Activated gamma-delta T cell treated with anti-CD3 and anti-CD28 coated beads, Interleukin-2, amount 50 U/mL, for 16 hours (primary cell): ENCODE data around the gene CSF2.
A peak's percentile ranks its signal among the peaks of the same experiment; 100 is the strongest.

Experiments
- DNase-seq: peaks from one replicate; pipeline ENCODE4 v3.0.0-alpha.2; 2020; ENCODE audit warnings: low read depth

The CSF2 gene

DNA sequence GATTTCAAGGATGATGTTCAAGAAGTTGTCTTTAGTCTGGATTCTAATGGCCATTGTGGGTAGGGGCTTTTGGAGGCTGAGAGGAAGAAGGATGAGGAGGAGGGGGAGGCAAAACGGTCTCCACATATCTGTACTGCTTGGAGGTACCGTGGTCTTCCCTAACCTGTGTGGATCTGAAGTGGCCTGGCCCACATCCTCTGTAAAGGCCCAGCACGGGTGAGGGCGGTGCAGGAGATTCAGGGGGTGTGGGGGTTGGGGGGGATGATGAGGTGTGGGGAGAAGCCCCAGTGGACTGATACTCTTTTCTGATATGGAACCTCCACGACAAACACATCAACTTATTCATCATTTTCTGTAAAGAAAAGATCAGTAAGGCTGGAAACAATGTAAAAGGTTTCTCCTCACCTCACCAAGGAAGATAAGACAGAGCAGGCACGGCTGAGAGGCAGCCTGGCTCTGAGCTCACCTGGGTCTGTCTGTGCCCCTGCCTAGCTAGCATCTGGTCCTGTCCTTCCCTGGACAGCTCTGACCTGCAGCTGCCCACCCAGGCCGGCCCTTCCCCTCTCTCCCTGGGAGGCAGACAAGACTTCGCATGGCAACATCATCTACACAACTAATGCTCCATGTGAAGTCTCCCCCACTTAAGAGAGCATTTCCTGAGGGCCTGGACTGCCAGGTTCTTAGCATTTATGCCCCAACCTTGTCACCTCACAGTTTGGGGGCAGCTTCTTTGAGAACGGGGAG is 18.7 kb upstream of the CSF2 start:
- no peak for DNase-seq

GRCh38 chr5:132055441-132055807 is 18.2 kb upstream of the CSF2 start:
- no peak for DNase-seq

DNA sequence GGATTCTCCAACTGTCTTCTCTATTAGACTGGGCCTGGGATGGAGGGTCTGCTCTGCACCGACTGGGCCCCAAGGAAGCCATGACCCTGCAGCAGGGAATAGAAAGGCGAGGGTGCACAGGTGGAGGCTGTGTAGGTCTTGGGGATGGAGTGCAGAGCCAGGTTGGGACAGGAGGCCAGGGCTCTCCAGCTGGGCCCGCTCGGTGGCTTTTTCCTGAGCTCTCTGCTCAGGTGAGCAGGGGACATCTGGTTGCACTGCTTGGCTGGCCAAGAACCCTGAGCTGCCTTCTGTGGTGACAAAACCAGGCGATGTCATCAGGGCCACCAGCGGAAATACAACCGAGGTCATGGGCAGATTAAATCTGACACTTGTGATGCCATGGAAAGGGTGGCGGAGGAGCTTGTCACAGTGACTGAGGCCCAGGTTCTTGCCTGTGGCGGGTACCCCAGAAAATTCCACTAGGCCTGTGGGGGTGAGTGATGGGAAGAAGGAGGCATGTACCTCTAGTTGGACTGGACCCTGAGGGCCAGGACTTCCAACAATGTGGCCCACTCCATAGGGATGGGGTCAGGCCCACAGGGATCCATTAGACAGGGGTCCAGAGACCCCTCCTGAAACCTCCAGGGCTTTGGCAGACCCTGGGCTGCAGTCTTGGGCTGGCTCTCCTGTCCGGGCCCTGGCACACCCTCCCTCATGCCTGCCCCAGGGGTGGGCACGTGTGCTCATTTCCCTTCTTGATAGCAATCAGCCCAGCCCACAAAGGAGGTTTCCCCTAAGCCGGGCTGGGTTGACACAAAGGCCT is 17.6 kb upstream of the CSF2 start:
- peak; percentile 43 for DNase-seq

DNA sequence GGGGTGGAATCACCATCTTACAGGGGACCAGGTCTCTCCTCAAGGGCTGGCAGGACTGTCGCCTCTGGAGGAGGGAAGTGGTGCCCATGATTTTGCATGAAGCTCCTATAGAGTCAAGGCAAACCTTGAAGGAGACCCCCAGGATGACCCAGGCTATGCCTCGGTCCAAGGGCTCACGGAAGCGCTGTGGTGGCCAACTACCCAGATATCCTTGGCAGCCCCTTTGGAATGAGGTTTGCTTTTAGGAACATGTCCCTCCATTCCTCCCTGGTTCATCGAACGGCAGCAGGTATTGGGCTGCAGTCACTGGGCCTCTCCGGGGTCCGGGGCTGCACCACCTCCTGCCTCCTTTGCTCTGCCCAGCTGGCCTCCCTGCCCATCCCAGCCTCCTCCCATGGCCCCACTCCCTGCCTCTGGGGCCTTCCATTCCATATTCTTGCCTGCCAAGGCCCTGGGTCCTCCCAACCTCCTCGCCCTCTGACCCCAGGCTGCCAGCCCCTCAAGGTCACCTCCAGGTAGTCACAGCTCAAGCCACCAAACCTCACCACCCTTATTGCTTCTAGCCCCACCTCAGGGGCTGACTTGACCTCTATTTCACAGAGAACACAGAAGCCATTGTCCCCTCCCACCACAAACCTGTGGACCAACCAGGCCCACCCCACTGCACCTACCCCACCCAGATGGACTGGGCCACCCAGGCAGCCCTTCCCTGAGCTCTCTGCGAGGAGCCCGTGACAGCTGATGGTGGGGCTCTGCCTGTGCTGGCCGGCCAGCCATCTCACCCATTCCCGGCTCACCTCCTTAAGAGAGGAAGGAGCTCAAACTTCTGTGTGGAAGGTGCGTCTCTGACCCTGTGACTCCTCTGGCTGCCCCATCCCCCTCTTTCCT is 16.7 kb upstream of the CSF2 start:
- no peak for DNase-seq

DNA sequence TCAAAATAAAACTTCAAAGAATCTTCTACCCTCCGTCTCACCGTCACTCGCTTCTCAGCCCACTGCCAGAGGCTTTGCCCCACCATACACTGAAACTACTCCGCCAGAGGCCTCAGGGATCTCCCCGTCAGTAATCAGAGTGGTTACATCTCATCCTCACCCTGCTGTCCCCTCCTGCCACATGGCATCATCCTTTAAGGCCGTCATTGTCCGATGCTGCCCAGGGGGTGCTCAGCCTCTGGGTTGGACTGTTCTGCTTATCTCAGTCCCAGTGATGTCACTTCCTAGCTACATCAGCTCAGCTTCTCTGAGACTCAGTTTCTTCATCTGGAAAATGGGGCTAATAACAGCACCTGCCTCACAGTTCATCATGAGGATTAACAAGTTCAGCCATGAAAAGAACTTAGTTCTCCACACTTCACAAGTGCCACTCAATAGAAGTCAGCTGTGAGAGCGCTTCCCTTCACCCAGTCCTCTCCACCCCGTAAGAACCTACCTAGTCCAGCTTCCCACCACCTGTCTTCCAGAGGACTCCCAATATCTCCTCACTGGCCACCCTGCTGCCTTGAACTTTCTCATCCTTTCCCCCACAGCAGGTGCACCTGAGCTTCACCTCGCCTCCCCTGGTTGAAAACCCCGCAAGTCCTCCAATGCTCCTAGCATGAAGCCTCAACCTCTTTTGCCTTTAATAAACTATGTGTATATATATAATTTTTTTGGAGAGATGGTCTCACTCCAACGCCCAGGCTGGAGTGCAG is 15.9 kb upstream of the CSF2 start:
- no peak for DNase-seq

DNA sequence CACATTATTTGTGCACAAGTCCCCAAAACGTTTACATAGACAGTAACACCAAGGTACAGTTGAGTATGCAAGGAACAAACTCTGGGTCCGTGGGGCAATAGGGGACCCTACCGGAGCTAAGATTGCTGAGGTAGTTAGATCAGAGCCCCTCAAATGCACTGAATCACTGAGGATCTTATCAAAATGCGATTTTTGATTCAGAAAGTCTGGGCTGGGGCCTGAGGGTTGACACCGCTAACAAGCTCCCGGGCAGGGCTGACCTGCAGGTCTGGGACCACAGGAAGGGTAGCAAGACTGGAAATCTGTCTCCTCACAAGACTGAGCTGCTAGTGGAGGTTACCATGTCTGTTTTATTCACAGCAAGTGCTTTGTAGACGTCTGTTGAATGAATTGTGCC is 14.9 kb upstream of the CSF2 start:
- no peak for DNase-seq

- no peak for DNase-seq
These were observed 14.4 kb upstream of the CSF2 start for GRCh38 chr5:132059043-132059695.

- no peak for DNase-seq
These were observed 13.7 kb upstream of the CSF2 start for GRCh38 chr5:132059696-132060500.

DNA sequence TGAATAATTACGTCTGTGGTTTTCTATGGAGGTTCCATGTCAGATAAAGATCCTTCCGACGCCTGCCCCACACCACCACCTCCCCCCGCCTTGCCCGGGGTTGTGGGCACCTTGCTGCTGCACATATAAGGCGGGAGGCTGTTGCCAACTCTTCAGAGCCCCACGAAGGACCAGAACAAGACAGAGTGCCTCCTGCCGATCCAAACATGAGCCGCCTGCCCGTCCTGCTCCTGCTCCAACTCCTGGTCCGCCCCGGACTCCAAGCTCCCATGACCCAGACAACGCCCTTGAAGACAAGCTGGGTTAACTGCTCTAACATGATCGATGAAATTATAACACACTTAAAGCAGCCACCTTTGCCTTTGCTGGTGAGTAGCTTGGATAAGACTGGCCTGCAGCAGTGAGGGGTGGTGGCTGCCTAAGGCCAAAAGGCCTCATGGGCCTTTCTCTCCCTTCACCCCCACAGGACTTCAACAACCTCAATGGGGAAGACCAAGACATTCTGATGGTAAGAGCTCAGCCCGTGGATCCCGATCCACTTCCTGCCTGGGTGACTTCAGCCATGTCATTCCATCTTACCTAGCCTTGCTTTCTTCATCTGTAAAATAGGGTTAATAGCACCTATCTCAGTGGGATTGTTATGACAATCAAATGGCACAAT is 13.0 kb upstream of the CSF2 start, which contains the start of gene IL3:
TSS of gene IL3 (plus strand) at position 155 of the 661 bp plus-strand sequence. CDS start at position 207, 52 bp downstream.
- no peak for DNase-seq

GRCh38 chr5:132063090-132063911 is 10.3 kb upstream of the CSF2 start:
- peak; percentile 77 for DNase-seq

DNA sequence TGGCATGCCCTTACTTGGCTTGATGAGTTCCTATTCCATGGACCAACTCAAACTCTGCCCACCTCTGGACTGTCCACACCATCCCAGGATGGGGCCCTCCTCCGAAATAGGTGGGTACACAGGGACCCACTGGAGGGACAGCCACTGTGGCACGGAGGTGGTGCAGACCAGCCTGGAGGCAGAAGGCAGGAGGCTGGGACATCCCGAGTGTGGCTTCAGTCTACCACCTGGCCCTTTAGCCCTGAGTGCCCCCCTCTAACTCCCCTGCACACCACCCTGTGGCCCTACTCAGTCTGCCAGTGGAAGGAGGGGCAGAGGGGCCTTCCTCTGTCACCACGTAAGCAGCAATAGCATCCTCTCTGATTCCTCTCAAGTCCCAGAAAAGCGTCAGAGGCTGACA is 9.4 kb upstream of the CSF2 start:
- DNase-seq = no peak

- DNase-seq = peak; percentile 74
These were observed 8.8 kb upstream of the CSF2 start for GRCh38 chr5:132064738-132065331.

GRCh38 chr5:132065351-132065937 is 8.1 kb upstream of the CSF2 start:
- no peak for DNase-seq

GRCh38 chr5:132065951-132066701 is 7.5 kb upstream of the CSF2 start:
- DNase-seq = no peak

DNA sequence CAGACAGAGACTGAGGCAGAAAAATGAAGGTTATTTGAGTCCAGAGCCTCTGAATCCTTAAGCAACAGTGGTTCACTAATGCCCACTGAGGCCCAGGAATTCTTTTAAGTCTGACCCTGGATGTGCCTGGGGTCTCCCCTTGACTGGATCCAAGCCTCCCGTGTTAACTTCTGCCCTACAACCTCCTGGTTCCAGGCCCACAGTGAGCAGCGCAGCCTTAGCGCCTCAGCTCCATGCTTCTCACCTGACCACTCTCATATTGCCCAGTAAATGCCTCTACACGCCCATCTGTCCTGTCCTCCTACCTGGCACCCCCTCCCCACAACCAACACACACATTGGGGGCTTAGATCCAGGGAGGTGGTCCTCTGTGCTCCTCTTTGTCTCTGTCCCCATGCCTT is 6.7 kb upstream of the CSF2 start:
- no peak for DNase-seq

DNA sequence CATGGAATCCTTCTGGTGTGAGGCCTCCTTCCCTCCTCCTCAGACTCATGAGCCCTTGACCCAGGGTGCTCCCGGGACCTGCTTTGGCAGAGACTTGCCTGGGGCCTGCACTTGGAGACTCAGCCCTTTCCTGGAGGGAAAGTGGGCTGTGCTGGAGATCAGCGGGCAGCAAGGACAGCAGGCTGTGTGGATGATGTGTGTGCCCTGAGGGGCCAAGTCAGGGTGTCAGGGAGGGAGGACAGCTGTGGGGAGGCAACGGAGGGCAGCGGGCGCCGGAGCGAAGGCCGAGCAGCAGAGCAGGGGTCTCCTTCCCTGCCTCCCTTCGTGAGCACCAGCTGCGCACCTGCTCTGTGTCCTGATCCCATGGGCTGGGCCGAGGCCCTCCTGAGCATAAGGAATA is 6.1 kb upstream of the CSF2 start:
- DNase-seq = no peak
